Measurements from ENCODE around the gene GET4. TPM values are rescaled to one million over a fixed set of nuclear protein-coding genes. Genes with fewer than 3 reads are reported as not detected.

The GET4 gene
- total RNA-seq, 2 donors from 2014 or later, result 34.8 to 42.2 TPM

- no peak for TF ChIP-seq POLR2A (IDR thresholded peaks at IDR 0.05)
- TF ChIP-seq CTCF (IDR thresholded peaks at IDR 0.05), result no peak
- H3K4me3 ChIP-seq, result no peak overlapping the region
- peaks cover 10% of the 10 kb centered on the region for H3K4me1 ChIP-seq
- no peaks in the 10 kb centered on the region for H3K9me3 ChIP-seq
- no peak overlapping the region for H3K27ac ChIP-seq
- WGBS, 2 donors, result 86 to 92% methylated on average over 2 to 13 of the region's 13 CpGs
- DNase-seq (peak in 3 of 4 donors; percentile 4 to 9 (median 4)), ATAC-seq (no peak)
- H3K27me3 ChIP-seq, result no peaks in the 10 kb centered on the region
- intact Hi-C loops (cut with DNase I), result no loop called here
- H3K36me3 ChIP-seq (replicated peaks in 1 of 2; ENCODE audit: insufficient read depth in 1 of 2, low read depth in 2 of 2), result no peaks in the 10 kb centered on the region
Measured at GRCh38 chr7:919114-919442, 42.7 kb downstream of the GET4 start.

- H3K27me3 ChIP-seq, result no peaks in the 10 kb centered on the region
- H3K27ac ChIP-seq, result no peak overlapping the region
- no peaks in the 10 kb centered on the region for H3K9me3 ChIP-seq
- no peak for ATAC-seq
- no peak for TF ChIP-seq POLR2A (IDR thresholded peaks at IDR 0.05)
- TF ChIP-seq CTCF (IDR thresholded peaks at IDR 0.05), result no peak
- peak; percentile 1 to 10 (median 7) for DNase-seq
- intact Hi-C loops (cut with DNase I), result no loop called here
- H3K4me3 ChIP-seq, result no peak overlapping the region
- 84 to 88% methylated on average over 7 to 15 of the region's 26 CpGs for WGBS, 2 donors
- H3K4me1 ChIP-seq, result peaks cover 10% of the 10 kb centered on the region
- H3K36me3 ChIP-seq (replicated peaks in 1 of 2; ENCODE audit: insufficient read depth in 1 of 2, low read depth in 2 of 2), result no peaks in the 10 kb centered on the region
Measured at GRCh38 chr7:919924-920341, 43.6 kb downstream of the GET4 start.

GRCh38 chr7:920351-921070, 44.2 kb downstream of the GET4 start:
- ATAC-seq (no peak), DNase-seq (peak; percentile 1 to 10 (median 6))
- Histone ChIP-seq H3K36me3 (replicated peaks in 1 of 2; ENCODE audit: insufficient read depth in 1 of 2, low read depth in 2 of 2) (no peaks in the 10 kb centered on the region), H3K27ac (no peak overlapping the region), H3K9me3 (no peaks in the 10 kb centered on the region), H3K4me1 (peaks cover 10% of the 10 kb centered on the region), H3K27me3 (no peaks in the 10 kb centered on the region), H3K4me3 (no peak overlapping the region)
- no peak for TF ChIP-seq CTCF (IDR thresholded peaks at IDR 0.05)
- TF ChIP-seq POLR2A (IDR thresholded peaks at IDR 0.05), result no peak
- intact Hi-C loops (cut with DNase I), result no loop called here
- WGBS, 2 donors, result 71 to 85% methylated on average over 12 to 38 of the region's 40 CpGs

GRCh38 chr7:921071-921461, 44.7 kb downstream of the GET4 start:
- DNase-seq (peak in 1 of 4 donors; percentile 2), ATAC-seq (no peak)
- TF ChIP-seq POLR2A (IDR thresholded peaks at IDR 0.05) (no peak), CTCF (IDR thresholded peaks at IDR 0.05) (no peak)
- H3K36me3 ChIP-seq (replicated peaks in 1 of 2; ENCODE audit: insufficient read depth in 1 of 2, low read depth in 2 of 2), result no peaks in the 10 kb centered on the region
- no peaks in the 10 kb centered on the region for H3K27me3 ChIP-seq
- no peaks in the 10 kb centered on the region for H3K9me3 ChIP-seq
- intact Hi-C loops (cut with DNase I), result no loop called here
- H3K4me3 ChIP-seq, result no peak overlapping the region
- WGBS, 2 donors, result 95% methylated on average over 8 to 15 of the region's 15 CpGs
- peaks cover 7% of the 10 kb centered on the region for H3K4me1 ChIP-seq
- H3K27ac ChIP-seq, result no peak overlapping the region

Measured in body of pancreas (tissue), 4 donors.